Suppressor macrophage (primary cell): Measurements from ENCODE around the gene RNF225.
"Not testable (repeated sequence)": the region's sequence is repeated elsewhere in the genome, so short reads cannot be mapped to it uniquely, and the experiment has no call there.

ENCODE experiments used
- DNase-seq, 4 experiments: peaks; one replicate each; pipeline ENCODE4 v3.0.0-alpha.2; 2020 to 2022

Gene RNF225

DNA sequence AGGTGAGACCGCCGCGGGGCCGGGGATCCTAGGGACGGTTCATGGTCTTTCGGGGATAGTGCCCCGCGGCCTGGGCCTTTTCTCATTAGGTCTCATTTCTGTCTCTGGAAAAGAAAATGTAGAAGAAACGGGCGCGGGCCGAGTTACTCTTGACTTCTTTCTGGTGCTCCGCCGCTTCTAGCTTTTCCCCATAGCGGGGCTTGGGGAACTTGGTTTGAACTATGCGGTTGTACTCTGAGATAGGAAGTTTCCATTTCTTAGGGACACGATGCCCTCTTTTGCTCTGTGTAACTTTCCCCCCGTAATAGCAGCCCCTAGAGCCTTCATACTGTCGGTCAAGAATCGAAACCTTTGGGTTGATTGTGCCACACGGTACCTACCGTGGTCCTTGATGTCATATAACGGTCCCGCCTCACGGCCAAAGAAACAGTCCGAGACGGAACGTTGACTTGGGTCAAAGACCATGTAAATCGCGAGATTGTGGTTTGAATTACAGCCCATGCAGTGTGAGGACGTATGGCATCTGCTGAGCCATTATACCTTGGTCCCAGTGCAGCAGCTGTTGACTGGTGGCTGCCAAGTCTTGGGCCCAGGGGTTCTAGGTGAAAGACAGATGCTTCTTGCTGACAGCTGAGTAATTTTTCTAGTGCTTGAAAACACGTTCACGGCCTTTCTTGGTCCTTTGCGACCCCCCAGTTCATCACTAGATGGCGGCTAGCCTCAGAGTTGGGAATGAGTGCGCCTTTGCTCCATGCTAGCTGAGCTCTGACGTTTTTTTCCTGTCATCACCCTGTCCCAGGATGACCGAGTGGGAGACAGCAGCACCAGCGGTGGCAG, 7.9 kb upstream of the RNF225 start:
- peak in 1 of 4 experiments; percentile 9 for DNase-seq

- DNase-seq, result peak in 1 of 4 experiments; percentile 2
Observed at GRCh38 chr19:58388175-58388526, 7.3 kb upstream of the RNF225 start.

- DNase-seq, result no peak
Observed at GRCh38 chr19:58392945-58393724, 2.3 kb upstream of the RNF225 start.

DNA sequence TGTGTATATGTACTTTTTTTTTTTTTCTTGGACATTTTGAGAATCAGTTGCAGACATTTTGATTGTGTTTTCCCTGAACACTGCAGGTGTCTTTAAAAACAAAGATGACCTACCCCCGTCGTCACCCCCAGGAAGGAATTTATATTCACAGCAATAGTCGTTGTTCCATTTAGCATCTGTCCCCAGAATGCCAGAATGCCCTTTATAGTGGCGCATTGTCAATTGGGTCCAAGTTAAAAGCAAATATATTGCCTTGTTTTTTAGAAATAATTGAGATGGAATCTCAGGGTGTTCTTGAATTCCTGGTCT, 1.8 kb upstream of the RNF225 start:
- DNase-seq, result no peak

DNA sequence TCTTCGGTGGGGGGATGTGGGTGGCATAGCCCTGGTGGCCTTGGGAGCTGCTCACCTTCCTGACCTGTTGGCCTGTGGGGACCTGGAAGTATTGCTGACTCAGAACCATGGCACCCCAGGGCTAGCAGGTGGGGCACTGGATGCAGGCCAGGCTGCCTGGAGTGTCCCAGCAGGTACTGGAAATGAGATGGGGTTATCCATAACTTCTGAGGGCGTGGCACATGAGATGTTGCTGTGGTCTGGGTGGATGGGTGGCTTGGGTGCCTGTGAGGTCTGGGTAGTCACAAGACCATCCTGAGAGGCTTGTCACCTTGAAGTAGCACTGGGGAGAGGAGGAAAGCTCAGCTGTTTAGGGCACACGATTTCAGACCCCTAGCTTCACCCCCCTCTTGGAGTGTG, 636 bp upstream of the RNF225 start:
- DNase-seq, result peak in 1 of 4 experiments; percentile 1

DNA sequence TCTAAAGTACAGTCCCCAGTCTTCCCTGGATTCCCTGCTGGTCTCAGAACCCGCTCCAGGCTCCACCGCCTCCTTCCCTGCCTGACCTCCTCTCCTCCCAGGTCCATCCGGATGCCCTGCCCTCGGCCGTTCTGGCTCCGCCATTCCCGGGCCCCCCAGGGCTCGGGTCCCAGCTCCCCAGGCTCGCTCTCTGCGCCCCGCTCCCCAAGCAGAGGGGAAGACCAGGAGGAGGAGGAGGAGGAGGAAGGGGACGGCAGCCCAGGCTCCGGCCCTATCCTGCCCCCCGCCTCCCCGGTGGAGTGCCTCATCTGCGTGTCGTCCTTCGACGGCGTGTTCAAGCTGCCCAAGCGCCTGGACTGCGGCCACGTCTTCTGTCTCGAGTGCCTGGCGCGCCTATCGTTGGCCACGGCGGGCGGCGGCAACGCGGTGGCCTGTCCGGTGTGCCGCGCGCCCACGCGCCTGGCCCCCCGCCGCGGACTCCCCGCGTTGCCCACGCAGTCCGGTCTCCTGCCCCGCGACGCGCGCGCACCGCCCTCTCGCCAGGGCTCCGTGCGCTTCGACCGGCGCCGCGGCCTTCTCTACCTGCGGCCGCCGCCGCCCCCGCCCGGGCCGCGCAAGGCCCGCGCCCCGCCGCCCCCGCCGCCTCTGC, 647 bp downstream of the RNF225 start:
- DNase-seq, result peak in 1 of 4 experiments; percentile 18

GRCh38 chr19:58396691-58397532, 1.5 kb downstream of the RNF225 start:
- DNase-seq, result no peak

DNA sequence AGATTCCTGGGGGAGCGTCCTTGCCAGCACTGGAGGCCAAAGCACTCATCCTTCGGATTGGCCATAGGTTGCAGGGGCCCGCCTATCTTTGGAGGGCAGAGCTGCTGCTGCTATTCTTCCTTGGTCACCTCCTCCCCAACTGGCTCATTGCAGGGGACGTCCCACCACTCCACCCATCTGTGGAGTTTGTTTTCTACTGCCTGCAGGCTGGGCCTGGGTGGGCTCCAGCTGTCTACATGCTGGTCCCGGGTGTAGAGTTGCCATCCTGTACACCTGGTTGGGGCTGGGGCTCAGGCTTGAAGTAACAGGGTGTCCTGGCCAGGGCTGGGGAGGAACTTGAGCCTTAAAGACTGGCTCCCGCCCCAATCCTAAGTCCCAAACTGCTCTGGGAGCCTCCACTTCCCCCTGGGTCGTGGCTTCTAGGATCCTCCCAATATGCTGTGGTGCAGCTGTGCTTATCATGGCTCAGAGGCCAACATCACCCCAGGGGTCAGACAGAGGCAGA, 2.1 kb downstream of the RNF225 start:
- DNase-seq, result no peak

GRCh38 chr19:58398087-58398486, 2.6 kb downstream of the RNF225 start:
- DNase-seq, result no peak

- DNase-seq, result no peak
Observed at GRCh38 chr19:58398545-58398944, 3.1 kb downstream of the RNF225 start.

DNA sequence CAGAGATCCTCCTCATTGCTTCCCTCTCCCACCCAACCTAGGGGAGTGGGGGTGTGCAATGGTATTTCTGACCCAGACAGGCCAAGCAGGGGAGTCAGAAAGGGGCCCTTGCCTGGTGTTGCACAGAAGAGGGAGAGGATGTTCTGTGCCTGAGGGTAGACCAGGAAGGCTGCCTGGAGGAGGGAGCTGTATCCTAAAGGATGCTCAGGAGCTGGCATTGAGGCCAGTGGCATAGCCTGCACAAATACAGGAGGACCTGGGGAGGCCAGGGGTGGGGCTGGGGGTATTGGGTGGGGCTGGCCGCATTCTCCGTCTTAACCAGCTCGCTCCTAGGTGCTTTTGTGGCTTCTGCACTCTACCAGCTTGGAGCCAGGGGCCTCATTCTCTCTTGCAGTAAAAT, 4.4 kb downstream of the RNF225 start:
- DNase-seq, result no peak

DNA sequence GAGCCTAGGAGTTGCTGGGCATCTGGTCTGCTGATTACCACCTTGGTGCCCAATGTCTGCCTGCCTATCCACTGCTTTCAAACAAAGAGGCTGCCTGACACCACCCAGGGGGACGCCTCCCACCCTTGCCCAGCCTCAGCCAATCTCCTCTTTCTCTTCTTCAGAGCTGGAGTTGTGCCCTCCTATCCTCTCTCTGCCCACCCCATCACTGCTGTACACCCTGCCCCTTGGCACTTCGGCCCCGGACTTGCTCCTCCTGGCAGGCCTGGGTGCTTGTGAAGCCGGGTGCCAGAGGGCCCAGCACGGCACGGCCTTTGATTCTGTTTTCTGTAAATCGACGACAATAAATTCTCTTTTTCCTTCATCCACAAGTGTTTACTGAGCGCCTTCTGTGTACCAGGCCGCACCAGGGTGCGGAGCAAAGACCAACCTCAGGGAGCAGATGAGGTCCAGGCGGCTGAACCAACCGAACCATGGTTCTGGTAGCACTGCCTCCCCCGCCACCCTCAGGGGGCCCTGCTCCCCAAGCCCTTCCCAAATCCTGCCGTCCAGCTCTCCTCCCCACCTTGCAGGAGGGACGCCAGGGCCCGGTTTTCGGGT, 5.0 kb downstream of the RNF225 start:
- no peak for DNase-seq

DNA sequence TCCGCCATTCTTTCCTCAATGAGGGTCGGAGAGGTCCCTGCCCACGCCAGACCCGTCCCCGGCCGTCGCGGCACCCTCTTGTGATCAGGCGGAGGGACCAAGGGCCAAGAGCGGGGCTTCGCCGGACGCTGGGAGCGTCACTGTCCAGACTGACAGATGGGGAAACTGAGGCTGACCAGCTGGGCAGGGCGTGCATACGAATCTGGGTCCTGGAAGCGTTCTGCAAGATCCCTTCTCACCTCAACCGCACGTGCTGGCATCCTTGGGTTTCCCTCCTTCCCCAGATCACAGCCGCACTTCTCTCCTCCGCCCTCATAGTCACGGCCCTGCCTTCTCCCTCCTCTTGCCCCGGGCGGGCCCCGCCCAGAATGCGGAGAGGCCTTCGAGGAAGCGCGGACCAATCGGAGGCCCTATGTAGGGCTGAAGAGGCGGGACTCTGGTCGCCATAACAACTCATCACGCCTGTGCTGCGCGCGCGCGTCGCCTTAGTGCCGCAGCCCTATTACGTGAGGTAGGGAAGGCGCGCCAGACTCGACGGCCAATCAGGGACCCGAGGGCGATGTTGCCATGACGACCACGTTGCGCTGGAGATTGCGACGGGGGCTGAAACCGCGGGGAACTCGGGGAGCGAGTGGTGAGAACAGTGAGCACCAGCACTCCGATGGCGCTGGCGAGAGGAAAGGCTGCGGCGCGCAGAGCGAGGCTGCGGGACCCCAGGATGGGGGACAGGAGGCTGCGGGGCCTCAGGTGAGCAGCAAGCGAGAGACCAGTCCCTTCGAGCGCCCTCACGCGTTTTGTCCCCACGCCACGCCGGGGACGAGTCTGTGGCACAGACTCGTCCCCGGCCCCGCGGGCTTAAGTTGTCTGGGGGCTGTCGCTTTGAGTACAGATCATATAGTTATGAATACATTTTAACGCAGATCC, 5.7 kb downstream of the RNF225 start:
- DNase-seq, result peak; percentile 100

DNA sequence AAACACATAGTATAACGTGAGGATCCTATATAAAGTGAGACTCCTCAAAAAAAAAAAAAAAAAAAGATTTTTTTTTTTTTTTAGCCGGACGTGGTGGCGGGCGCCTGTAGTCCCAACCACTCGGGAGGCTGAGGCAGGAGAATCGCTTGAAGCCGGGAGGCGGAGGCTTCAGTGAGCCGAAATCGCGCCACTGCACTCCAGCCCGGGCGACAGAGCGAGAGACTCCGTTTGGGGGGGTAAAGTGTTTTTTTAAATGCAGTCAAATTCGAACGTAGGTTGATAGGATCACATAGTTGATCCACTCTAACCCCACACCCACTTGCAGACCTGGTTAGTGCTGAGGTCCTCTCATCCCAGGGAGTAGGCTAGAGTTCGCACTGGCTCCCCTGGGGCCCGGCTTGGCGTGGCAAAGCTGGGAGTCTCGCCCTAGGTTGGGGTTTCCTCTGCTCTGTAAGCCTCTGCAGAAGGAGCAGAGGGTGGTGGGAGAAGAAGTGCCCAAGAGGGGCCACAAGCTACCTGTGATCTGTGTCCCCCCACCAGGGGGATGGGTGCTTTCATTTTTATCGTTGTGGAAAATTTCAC, 6.5 kb downstream of the RNF225 start:
- DNase-seq, result no peak

- not testable (repeated sequence) for DNase-seq
Observed at GRCh38 chr19:58403920-58404478, 8.5 kb downstream of the RNF225 start.

DNA sequence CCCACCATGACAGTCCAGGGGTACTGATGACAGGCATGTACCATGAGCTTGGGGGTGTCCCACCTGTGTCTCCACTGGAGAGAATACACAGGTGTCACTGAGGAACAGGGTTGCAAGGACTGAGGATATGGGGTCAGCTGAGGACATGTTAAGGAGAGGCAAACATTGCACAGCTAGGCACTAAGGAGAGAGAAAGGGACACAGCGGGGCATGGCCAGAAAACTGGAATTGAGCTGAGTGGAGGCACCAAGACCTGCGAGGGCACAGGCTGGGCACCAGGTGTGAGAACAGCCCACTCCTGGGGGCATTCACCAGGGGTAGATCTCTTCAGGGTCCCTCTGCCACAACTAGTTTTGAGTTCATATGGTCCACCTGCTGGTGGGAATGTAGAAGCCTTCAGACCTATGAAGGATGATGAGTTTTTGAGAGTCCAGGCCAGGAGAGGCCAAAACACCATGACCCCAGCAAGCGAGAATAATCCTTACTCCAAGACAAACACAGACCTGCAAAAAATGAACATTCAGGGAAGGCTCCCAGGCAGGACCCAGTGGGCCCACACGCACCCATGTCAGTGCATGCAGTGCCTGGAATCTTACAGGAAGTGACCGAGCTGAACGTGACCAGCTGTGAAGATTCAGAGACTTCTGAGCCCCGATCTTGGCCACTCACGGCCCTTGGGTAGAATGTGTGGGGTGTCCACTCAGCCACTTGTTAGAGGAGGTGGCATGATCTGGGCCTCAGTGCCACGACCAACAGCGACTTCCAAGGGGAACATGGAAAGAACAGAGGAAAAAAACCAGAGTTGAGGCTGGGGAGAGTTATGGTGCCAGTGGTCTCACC, 11.6 kb downstream of the RNF225 start:
- peak in 3 of 4 experiments; percentile 11 to 41 (median 31) for DNase-seq

- peak in 2 of 4 experiments; percentile 17 to 26 for DNase-seq
Observed at GRCh38 chr19:58407658-58408151, 12.2 kb downstream of the RNF225 start.

DNA sequence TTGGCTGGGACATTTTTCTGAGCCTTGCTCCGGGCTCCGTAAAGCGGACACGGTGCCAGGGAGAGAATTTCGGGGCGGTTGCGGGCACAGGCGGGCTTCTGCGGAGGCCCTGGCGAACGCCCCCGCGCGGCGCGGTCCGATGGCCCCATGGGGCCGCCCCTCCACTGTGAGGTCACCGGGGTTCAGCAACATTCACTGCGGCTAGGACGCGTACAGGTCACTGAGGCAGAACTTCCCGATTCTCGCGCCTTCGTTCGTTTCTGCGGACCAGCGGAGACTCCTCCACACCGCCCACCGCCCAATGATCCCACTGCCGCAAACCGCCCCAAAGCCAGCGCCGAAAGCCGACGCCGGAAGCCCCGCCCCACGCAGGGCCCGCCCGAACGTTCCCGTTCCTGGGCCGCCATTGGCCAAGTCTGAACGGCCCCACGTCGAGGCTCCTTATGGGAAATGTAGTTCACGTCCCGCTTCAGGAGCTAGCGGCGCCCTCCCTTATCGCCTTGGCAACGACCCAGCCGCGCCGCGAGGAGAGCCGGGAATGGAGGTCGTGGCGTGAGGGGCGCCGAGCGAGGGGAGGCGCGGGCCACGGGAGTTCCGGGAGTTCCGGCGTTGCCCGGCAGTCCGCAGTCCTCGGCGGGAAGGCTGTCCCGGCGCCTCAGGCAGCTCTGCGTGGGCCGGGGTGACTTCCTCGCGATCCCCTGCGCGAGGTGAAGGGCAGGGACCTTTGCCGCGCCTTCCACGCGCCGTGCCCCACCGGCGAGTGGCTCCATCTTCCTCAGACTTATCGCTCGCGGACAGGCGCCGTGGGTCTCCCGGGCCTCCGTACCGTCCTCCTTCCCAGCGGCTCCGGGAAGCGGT, 12.9 kb downstream of the RNF225 start, which contains the start of gene ZNF584:
Gene ZNF584, plus strand, starts transcription at position 498 of the 858 bp plus-strand sequence. CDS start 499 bp downstream, outside the sequence.
- peak; percentile 96 to 98 (median 98) for DNase-seq
